ENCODE measurements around the gene ZNF593OS. TPM values are rescaled to one million over a fixed set of nuclear protein-coding genes. Genes with fewer than 3 reads are reported as not detected.
A peak's percentile ranks its signal among the peaks of the same experiment; 100 is the strongest.

The ZNF593OS gene
- total and polyA plus RNA-seq, 2 donors (not counting 3 experiments of a cell fraction or from before 2014, with no cell fraction given) = not detected

- peaks cover 54% of the 10 kb centered on the region for H3K4me1 ChIP-seq (ENCODE audit: control insufficient read depth, extremely low read depth, insufficient read depth, low read length)
- H3K79me2 ChIP-seq (ENCODE audit: control insufficient read depth, insufficient read depth, low read length) = no peaks in the 10 kb centered on the region
- H3K36me3 ChIP-seq (ENCODE audit: control insufficient read depth in 2 of 2, extremely low read depth in 1 of 2, insufficient read depth in 2 of 2, low read length in 2 of 2) = peaks cover 0 to 4% of the 10 kb centered on the region in 2 experiments
- dilution Hi-C loops (cut with MboI; ENCODE audit: extremely low pct_ligation_motif_present, low sequenced_read_pairs) = no loop called here
- H3K9me1 ChIP-seq (replicated peaks; ENCODE audit: control insufficient read depth, extremely low read depth, insufficient read depth, low read length) = no peaks in the 10 kb centered on the region
- DNase-seq (ENCODE audit: low read depth, low spot score) = peak; percentile 49
- H2AFZ ChIP-seq (ENCODE audit: low read depth, low read length) = peak within 1 kb of the TSS; percentile 26
- ChIA-PET CTCF (interaction anchor here (0.7 to 5.6 kb wide), 6 partner anchors 8 to 327 kb away, joined by 3 to 36 read pairs (median 4); partner anchors contain the start of genes C1orf232 and ZNF593), POLR2A (no interaction called here)
- H3K27me3 ChIP-seq (ENCODE audit: control insufficient read depth in 2 of 2, insufficient read depth in 2 of 2, low read length in 2 of 2) = no peaks in the 10 kb centered on the region
- BruUV-seq (replicated peaks) = TSS peak; percentile 21
- no peak within 1 kb of the TSS for H3K27ac ChIP-seq (ENCODE audit: insufficient read depth, low read depth, low read length)
- peak; percentile 82 for FAIRE-seq
- H3K4me2 ChIP-seq (ENCODE audit: insufficient read depth, low read length) = peak within 1 kb of the TSS; percentile 16
- H4K20me1 ChIP-seq (replicated peaks; ENCODE audit: control insufficient read depth, extremely low read depth, insufficient read depth, low read length) = no peaks in the 10 kb centered on the region
- H3K9ac ChIP-seq (replicated peaks; ENCODE audit: extremely low read depth, insufficient read depth, low read length) = peak within 1 kb of the TSS; percentile 33
- intact Hi-C loops (cut with micrococcal nuclease) = loop anchor here (10.0 kb wide), 1 partner anchor 254 kb away; the partner anchor contains the start of gene STMN1
- H3K9me3 ChIP-seq (replicated peaks; ENCODE audit: control insufficient read depth, insufficient read depth, low read length) = no peaks in the 10 kb centered on the region
- H3K4me3 ChIP-seq (replicated peaks in 1 of 3; ENCODE audit: insufficient read depth in 1 of 3, low read depth in 1 of 3, low read length in 3 of 3) = peak within 1 kb of the TSS in 2 of 3 experiments; percentile 31 to 45
- TF ChIP-seq POLR2AphosphoS5 (IDR thresholded peaks at IDR 0.05; ENCODE audit: insufficient read depth, low read depth, low read length) (no peak), POLR2A (IDR thresholded peaks at IDR 0.05; ENCODE audit: low read depth, low read length) (peak; percentile 54), CTCF (IDR thresholded peaks at IDR 0.05; ENCODE audit: extremely low read depth in 1 of 2, insufficient read depth in 1 of 2, low read depth in 1 of 2, low read length in 2 of 2) (no peak), JUN (IDR thresholded peaks at IDR 0.05; ENCODE audit: borderline replicate concordance, insufficient read depth, insufficient read length, low read depth) (no peak), EZH2 (IDR thresholded peaks at IDR 0.05; ENCODE audit: borderline replicate concordance, low read depth, low read length, severe bottlenecking) (no peak), FOS (IDR thresholded peaks at IDR 0.05; ENCODE audit: borderline replicate concordance, insufficient read depth, low read length) (no peak)
Measured at GRCh38 chr1:26158908-26159742, 12.5 kb downstream of the ZNF593OS start, which contains the start of gene FAM110D. FAM110D (plus strand) TSS chr1:26159079; CDS start chr1:26161292, 2,213 bp downstream.

Data from endothelial cell of umbilical vein (primary cell).